GM23338 (cell line): Measurements from ENCODE around the gene WWC1. TPM values are rescaled to one million over a fixed set of nuclear protein-coding genes. Genes with fewer than 3 reads are reported as not detected.

ENCODE experiments used
- ATAC-seq: fragments of 200-7000 bp; cut with Tn5 transposase; 3 replicates; pipeline ENCODE4 v1.9.1; 2020
- DNase-seq: peaks from one replicate; pipeline ENCODE4 v3.0.0-alpha.2; 2015; ENCODE audit warnings: low spot score
- H2AFZ ChIP-seq: fragments of 200-600 bp; sonication (generic); 2 replicates; pipeline ENCODE4 v1.8.0; 2016; ENCODE audit warnings: antibody characterized with exemption, mild to moderate bottlenecking, moderate library complexity
- H3F3A ChIP-seq: fragments of 200-600 bp; sonication (generic); replicated peaks from 2 replicates; pipeline ENCODE4 v1.8.0; 2017; ENCODE audit warnings: antibody characterized with exemption, mixed run types, low read depth
- H3K27ac ChIP-seq: fragments of 200-600 bp; sonication (generic); 2 replicates; pipeline ENCODE4 v1.6.1; 2016; ENCODE audit warnings: low read depth
- H3K27me3 ChIP-seq: fragments of 200-600 bp; sonication (generic); 2 replicates; pipeline ENCODE4 v1.8.0; 2016; ENCODE audit warnings: mild to moderate bottlenecking, mixed run types, moderate library complexity; ENCODE audit not compliant: insufficient read depth
- H3K36me3 ChIP-seq: fragments of 200-600 bp; sonication (generic); 2 replicates; pipeline ENCODE4 v1.8.0; 2016; ENCODE audit warnings: mild to moderate bottlenecking; ENCODE audit not compliant: insufficient read depth
- H3K4me1 ChIP-seq: fragments of 200-600 bp; sonication (generic); 2 replicates; pipeline ENCODE4 v1.8.0; 2016; ENCODE audit warnings: mild to moderate bottlenecking, moderate library complexity; ENCODE audit not compliant: insufficient read depth
- H3K4me2 ChIP-seq: fragments of 200-600 bp; sonication (generic); 2 replicates; pipeline ENCODE4 v1.7.1; 2017; ENCODE audit warnings: mixed run types
- H3K4me3 ChIP-seq: fragments of 200-600 bp; sonication (generic); 2 replicates; pipeline ENCODE4 v1.6.1; 2016; ENCODE audit warnings: mixed run types
- H3K79me2 ChIP-seq: fragments of 200-600 bp; sonication (generic); replicated peaks from 2 replicates; pipeline ENCODE4 v1.8.0; 2017; ENCODE audit warnings: mild to moderate bottlenecking; ENCODE audit not compliant: insufficient read depth
- H3K9me2 ChIP-seq: fragments of 200-600 bp; sonication (generic); 2 replicates; pipeline ENCODE4 v1.8.0; 2017; ENCODE audit not compliant: insufficient read depth
- H4K20me1 ChIP-seq: fragments of 200-600 bp; sonication (generic); replicated peaks from 2 replicates; pipeline ENCODE4 v1.8.0; 2017; ENCODE audit warnings: mild to moderate bottlenecking; ENCODE audit not compliant: insufficient read depth
- H3K27ac Mint-ChIP-seq: 2 replicates; pipeline ENCODE4 v1.8.0; 2020; ENCODE audit warnings: inconsistent platforms, mild to moderate bottlenecking, moderate library complexity, mixed read lengths
- H3K27me3 Mint-ChIP-seq: 3 replicates; pipeline ENCODE4 v1.8.0; 2022; ENCODE audit warnings: low read depth, mild to moderate bottlenecking, moderate library complexity, mixed read lengths, inconsistent platforms; ENCODE audit not compliant: insufficient read depth, poor library complexity
- H3K36me3 Mint-ChIP-seq: 3 replicates; pipeline ENCODE4 v1.8.0; 2021; ENCODE audit warnings: low read depth, mild to moderate bottlenecking, inconsistent platforms, moderate library complexity, mixed read lengths
- H3K4me1 Mint-ChIP-seq: 3 replicates; pipeline ENCODE4 v1.8.0; 2020; ENCODE audit warnings: mild to moderate bottlenecking, inconsistent platforms, mixed read lengths
- H3K4me3 Mint-ChIP-seq: 3 replicates; pipeline ENCODE4 v1.8.0; 2021; ENCODE audit warnings: moderate library complexity, mild to moderate bottlenecking, inconsistent platforms, mixed read lengths
- H3K9me3 Mint-ChIP-seq: 3 replicates; pipeline ENCODE4 v1.8.0; 2020; ENCODE audit warnings: moderate library complexity, mild to moderate bottlenecking, inconsistent platforms, mixed read lengths
- ETS1 ChIP-seq: IDR thresholded peaks from 2 replicates; pipeline ENCODE4 v1.6.1; 2016; ENCODE audit warnings: antibody characterized with exemption
- EZH2 ChIP-seq: fragments of 200-600 bp; sonication (generic); IDR thresholded peaks from one replicate; pipeline ENCODE4 v1.8.0; 2017; ENCODE audit warnings: antibody characterized with exemption, mild to moderate bottlenecking, low read depth; ENCODE audit not compliant: unreplicated experiment
- JUNB ChIP-seq: IDR thresholded peaks from one replicate; pipeline ENCODE4 v1.6.1; 2016; ENCODE audit warnings: antibody characterized with exemption; ENCODE audit not compliant: unreplicated experiment
- POLR2AphosphoS5 ChIP-seq: IDR thresholded peaks from 2 replicates; pipeline ENCODE4 v1.6.1; 2016; ENCODE audit warnings: antibody characterized with exemption, low read depth
- STAT1 ChIP-seq: IDR thresholded peaks from one replicate; pipeline ENCODE4 v1.6.1; 2016; ENCODE audit warnings: antibody characterized with exemption; ENCODE audit not compliant: unreplicated experiment
- ZNF331 ChIP-seq: fragments of 250-450 bp; sonication (Bioruptor Pico); IDR thresholded peaks from 2 replicates; pipeline ENCODE4 v1.5.0; 2020; ENCODE audit warnings: low read depth, mild to moderate bottlenecking, moderate library complexity
- long read RNA-seq: library from polyadenylated mRNA; unstranded; transcript quantifications from one replicate; pipeline ENCODE4 v2.0.0, GENCODE V29; 2020; ENCODE audit not compliant: unreplicated experiment
- polyA plus RNA-seq: library from polyadenylated mRNA; unstranded; fragments of >200 nt; fragmentation: Nextera tagmentation; extraction: Ambion mirVana; gene quantifications from 2 replicates; pipeline ENCODE4 v1.2.1, GENCODE V29; 2016
- total RNA-seq: library from RNA; depleted of rRNA; stranded (reverse); fragments of >200 nt; shearing (Covaris generic); gene quantifications from 2 replicates; pipeline ENCODE4 v1.2.3, GENCODE V29; 2014; rRNA removed
- TF ChIP-seq, protein P1 (sequence below), 2 experiments: fragments of 200-600 bp in 1 of 2; sonication (generic) in 1 of 2; conservative IDR thresholded peaks; 2 replicates each; pipeline versions ENCODE4 v1.5.1 to v1.6.1; 2016 to 2017; ENCODE audit warnings: antibody characterized with exemption in 2 of 2, low read depth in 2 of 2, mild to moderate bottlenecking in 2 of 2, moderate library complexity in 1 of 2

Gene WWC1
- total RNA-seq (27.8 and 33.2 TPM in 2 replicates), polyA plus RNA-seq (23.6 and 25.4 TPM in 2 replicates)
- long read RNA-seq, partial matches to known transcripts: 3 of 4 reads
- long read RNA-seq, other reads (novel, unspliced or antisense): 1 of 4 reads

DNA sequence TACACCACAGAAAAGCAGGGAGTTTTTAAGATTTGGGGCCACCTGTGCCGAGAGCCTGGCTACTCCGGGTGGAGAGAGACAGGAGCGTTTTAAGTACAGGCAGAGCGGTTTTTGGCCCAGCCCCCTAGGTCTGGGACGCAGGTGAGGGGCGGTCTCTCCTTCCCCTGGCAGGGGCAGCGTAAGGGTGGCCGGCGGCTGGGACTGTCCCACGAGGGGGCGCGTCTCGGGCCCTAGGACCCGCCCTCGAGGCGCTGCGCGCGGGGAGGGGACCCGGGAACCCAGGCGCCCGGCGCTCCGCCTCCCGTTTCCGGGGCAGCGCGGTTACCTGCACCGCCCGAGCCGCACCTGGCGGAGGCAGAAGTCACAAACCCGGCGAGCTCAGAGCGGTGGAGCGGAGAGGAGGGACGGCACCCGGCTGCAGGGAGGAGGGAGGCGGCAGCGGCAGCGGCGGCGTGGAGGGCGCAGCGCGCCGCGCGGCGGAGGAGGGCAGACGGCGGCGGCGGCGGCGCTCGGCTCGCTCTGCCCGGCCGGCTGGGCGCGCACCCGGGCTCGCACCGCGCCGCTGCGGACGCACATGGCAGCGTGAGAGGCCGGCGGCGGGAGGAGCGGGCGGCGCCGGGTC, at the start of gene WWC1:
Gene WWC1, plus strand, starts transcription at position 304 of the 622 bp plus-strand sequence. CDS start 508 bp downstream, outside the sequence.
- H3K36me3 ChIP-seq: no peaks in the 10 kb centered on the region
- H3K4me2 ChIP-seq: peak within 1 kb of the TSS; percentile 90
- Mint-ChIP-seq H3K9me3 (no peaks in the 10 kb centered on the region; the same call in 1 of the 3 replicates), H3K4me1 (peaks cover 65% of the 10 kb centered on the region), H3K27me3 (peaks cover 14% of the 10 kb centered on the region), H3K4me3 (peak within 1 kb of the TSS; percentile 89), H3K36me3 (0 out of 3 replicates have a peak, but pooled peaks cover 2% of the 10 kb centered on the region), H3K27ac (0 out of 2 replicates have a peak within 1 kb of the TSS, but pooled peaks have one; percentile 52)
- peaks cover 33% of the 10 kb centered on the region for H3K4me1 ChIP-seq
- no peak within 1 kb of the TSS for H3K27ac ChIP-seq
- H3K4me3 ChIP-seq: peak within 1 kb of the TSS; percentile 56
- H3K9me2 ChIP-seq: no peaks in the 10 kb centered on the region
- H3K27me3 ChIP-seq: no peaks in the 10 kb centered on the region
- peak; percentile 68 for ATAC-seq
- H2AFZ ChIP-seq: peak within 1 kb of the TSS; percentile 88
- no peak for TF ChIP-seq JUNB
- TF ChIP-seq, protein P1, sequence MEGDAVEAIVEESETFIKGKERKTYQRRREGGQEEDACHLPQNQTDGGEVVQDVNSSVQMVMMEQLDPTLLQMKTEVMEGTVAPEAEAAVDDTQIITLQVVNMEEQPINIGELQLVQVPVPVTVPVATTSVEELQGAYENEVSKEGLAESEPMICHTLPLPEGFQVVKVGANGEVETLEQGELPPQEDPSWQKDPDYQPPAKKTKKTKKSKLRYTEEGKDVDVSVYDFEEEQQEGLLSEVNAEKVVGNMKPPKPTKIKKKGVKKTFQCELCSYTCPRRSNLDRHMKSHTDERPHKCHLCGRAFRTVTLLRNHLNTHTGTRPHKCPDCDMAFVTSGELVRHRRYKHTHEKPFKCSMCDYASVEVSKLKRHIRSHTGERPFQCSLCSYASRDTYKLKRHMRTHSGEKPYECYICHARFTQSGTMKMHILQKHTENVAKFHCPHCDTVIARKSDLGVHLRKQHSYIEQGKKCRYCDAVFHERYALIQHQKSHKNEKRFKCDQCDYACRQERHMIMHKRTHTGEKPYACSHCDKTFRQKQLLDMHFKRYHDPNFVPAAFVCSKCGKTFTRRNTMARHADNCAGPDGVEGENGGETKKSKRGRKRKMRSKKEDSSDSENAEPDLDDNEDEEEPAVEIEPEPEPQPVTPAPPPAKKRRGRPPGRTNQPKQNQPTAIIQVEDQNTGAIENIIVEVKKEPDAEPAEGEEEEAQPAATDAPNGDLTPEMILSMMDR (conservative IDR thresholded peaks at IDR 0.05; ENCODE audit: low read depth in 2 of 2): peak; percentile 20 to 36
- peak; percentile 76 for TF ChIP-seq POLR2AphosphoS5
- TF ChIP-seq STAT1: no peak
- peaks cover 34% of the 10 kb centered on the region for H3K79me2 ChIP-seq
- peaks cover 16% of the 10 kb centered on the region; the same call in 1 of the 2 replicates for H4K20me1 ChIP-seq
- H3F3A ChIP-seq: no peaks in the 10 kb centered on the region; the same call in 1 of the 2 replicates
- DNase-seq: peak; percentile 89

DNA sequence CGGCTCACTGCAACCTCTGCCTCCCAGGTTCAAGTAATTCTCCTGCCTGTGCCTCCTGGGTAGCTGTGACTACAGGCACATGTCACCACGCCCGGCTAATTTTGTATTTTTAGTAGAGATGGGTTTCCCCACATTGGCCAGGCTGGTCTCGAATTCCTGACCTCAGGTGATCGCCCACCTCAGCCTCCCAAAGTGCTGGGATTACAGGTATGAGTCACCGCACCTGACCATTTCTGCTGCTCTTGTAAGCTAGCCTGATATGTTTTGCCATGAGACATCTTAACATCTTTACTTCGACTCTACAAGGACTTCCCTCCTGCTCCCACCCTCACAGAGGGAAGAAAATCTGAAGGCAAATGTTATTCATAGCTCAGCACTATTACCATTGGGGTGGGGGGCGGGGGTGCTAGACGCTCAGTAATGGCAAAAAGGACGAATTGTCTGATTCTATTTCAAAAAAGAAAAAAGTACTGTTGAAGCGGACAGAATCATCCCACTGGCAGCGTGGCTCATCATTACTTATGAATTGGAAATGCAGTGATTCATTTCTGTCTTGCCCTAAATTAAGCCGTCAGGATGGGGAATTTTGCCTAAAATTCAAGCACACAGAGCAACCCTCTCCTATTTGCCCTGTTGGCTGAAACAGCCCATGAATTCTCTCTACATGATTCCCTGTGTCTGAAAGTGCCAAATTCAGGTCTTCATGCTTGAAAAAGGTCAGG, 46.4 kb upstream of the WWC1 start:
- Histone ChIP-seq H3K4me3 (no peak overlapping the region), H3K36me3 (no peaks in the 10 kb centered on the region), H3K4me2 (no peak overlapping the region), H3K27ac (no peak overlapping the region), H2AFZ (no peak overlapping the region), H3K27me3 (peaks cover 11% of the 10 kb centered on the region; the same call in 1 of the 2 replicates), H4K20me1 (no peaks in the 10 kb centered on the region; the same call in 1 of the 2 replicates), H3F3A (no peaks in the 10 kb centered on the region), H3K4me1 (no peaks in the 10 kb centered on the region), H3K9me2 (no peaks in the 10 kb centered on the region), H3K79me2 (no peaks in the 10 kb centered on the region)
- Mint-ChIP-seq H3K4me1 (peaks cover 7% of the 10 kb centered on the region; the same call in 2 of the 3 replicates), H3K9me3 (no peaks in the 10 kb centered on the region; the same call in 2 of the 3 replicates), H3K27ac (no peak overlapping the region), H3K27me3 (peaks cover 12% of the 10 kb centered on the region), H3K36me3 (peaks cover 9% of the 10 kb centered on the region; the same call in 2 of the 3 replicates), H3K4me3 (no peak overlapping the region)
- ATAC-seq (no peak), DNase-seq (no peak)
- no peak for TF ChIP-seq ZNF331
- no peak for TF ChIP-seq POLR2AphosphoS5
- no peak for TF ChIP-seq EZH2
- TF ChIP-seq ETS1: no peak
- TF ChIP-seq, protein P1 (conservative IDR thresholded peaks at IDR 0.05; ENCODE audit: low read depth in 2 of 2): no peak
